Central memory CD8-positive, alpha-beta T cell (primary cell): Measurements from ENCODE around the gene NOP14.

Experiments used
- ATAC-seq: fragments of 150-1000 bp; cut with Tn5 transposase; replicated peaks from 2 replicates; pipeline ENCODE4 v1.10.0; 2022; ENCODE audit warnings: mild to moderate bottlenecking, moderate FRiP score, moderate number of reproducible peaks; ENCODE audit not compliant: poor library complexity, severe bottlenecking; ENCODE audit errors: extremely low read depth
- DNase-seq, 2 donors: peaks; one replicate each; pipeline ENCODE4 v3.0.0; 2021; ENCODE audit warnings: low spot score in 2 of 2
- H3K27ac Mint-ChIP-seq: one replicate; pipeline ENCODE4 v1.8.0; 2022; ENCODE audit warnings: low read depth, mild to moderate bottlenecking, moderate library complexity, mixed read lengths
- H3K27me3 Mint-ChIP-seq: one replicate; pipeline ENCODE4 v1.8.0; 2022; ENCODE audit warnings: mixed read lengths
- H3K36me3 Mint-ChIP-seq: one replicate; pipeline ENCODE4 v1.8.0; 2022; ENCODE audit warnings: mild to moderate bottlenecking, moderate library complexity, mixed read lengths; ENCODE audit not compliant: insufficient read depth
- H3K4me1 Mint-ChIP-seq: one replicate; pipeline ENCODE4 v1.8.0; 2022; ENCODE audit warnings: mixed read lengths
- H3K4me3 Mint-ChIP-seq: one replicate; pipeline ENCODE4 v1.8.0; 2022; ENCODE audit warnings: mild to moderate bottlenecking, moderate library complexity, mixed read lengths
- H3K9me3 Mint-ChIP-seq: one replicate; pipeline ENCODE4 v1.8.0; 2022; ENCODE audit warnings: mixed read lengths

NOP14 gene

DNA sequence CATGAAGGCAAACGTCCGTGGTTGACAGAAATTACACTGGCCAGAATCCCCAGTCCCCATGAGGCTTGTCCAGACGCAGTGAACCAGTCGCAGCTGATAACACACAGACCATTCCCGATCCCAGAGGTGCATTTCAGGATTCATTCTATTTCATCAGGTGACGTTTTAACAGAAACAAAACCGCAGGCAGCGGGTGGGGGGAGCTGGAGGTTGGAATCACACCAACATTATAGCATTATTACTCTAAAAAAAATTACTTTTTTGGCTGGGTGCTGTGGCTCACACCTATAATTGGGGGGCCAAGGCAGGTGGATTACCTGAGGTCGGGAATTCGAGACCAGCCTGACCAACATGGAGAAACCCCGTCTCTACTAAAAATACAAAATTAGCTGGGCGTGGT is 25.2 kb downstream of the NOP14 start:
- Mint-ChIP-seq H3K4me1 (peaks cover 52% of the 10 kb centered on the region), H3K4me3 (no peak overlapping the region), H3K27ac (no peak overlapping the region), H3K36me3 (peaks cover 55% of the 10 kb centered on the region), H3K27me3 (no peaks in the 10 kb centered on the region), H3K9me3 (no peaks in the 10 kb centered on the region)
- DNase-seq (no peak), ATAC-seq (no peak)

DNA sequence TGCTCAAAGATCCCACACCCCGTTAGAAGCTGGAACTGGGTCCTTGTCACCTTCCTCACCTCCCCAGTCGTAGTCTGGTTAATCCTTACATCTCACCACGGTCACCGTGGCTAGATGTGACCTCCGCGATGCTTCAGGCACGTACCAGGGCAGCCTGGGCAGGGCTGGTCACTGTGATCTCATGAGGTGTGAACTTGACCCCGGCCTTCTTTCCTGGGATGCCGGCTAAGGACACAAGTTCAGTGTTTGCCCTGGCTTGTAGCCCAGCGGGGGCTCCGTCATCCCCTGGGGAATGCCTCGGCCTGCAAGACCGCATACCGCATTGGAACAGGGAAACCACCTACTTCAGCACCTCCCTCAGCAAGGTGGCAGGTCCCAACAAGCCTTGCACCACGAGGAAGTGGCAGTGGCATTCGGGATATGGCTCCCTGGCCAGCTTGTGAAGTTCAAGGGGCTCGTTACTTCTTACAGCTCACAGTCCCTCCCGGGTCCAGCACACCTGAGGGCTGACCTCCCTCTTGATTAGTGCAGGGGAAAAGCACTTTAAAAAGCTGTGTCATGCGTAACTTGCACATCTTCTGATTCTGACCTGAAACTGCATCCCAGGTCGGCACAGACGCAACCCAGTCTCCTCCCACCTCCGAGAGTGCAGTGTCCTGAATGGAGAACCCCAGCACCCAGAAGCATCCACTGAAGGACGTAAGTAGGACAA is 25.9 kb downstream of the NOP14 start:
- peaks cover 52% of the 10 kb centered on the region for H3K36me3 Mint-ChIP-seq
- H3K27ac Mint-ChIP-seq, result peak overlapping the region; percentile 89
- H3K4me3 Mint-ChIP-seq, result peak overlapping the region; percentile 86
- H3K4me1 Mint-ChIP-seq, result peaks cover 50% of the 10 kb centered on the region
- DNase-seq (no peak), ATAC-seq (no peak)
- no peaks in the 10 kb centered on the region for H3K27me3 Mint-ChIP-seq
- H3K9me3 Mint-ChIP-seq, result no peaks in the 10 kb centered on the region

DNA sequence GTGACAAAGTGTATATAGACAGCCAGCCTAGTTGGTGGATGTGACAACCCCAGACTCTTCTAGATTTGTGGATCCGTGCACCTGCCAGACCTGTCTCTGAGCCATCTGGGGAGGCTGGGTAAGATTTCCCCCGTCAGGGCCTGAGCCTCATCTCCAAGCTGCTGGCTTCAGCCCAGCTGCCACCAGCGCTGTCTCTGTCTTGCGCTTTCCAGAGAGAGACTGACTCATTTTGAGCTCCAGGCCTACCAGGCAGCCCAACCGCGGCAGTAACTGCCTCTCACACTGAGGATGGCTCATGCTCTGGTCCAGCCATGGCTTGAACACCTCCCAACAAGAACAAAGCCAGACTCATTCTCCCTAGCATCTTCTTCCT is 26.4 kb downstream of the NOP14 start:
- Mint-ChIP-seq H3K4me3 (peak overlapping the region; percentile 86), H3K27me3 (no peaks in the 10 kb centered on the region), H3K9me3 (no peaks in the 10 kb centered on the region), H3K4me1 (peaks cover 52% of the 10 kb centered on the region), H3K27ac (peak overlapping the region; percentile 89), H3K36me3 (peaks cover 51% of the 10 kb centered on the region)
- ATAC-seq, result peak; percentile 12
- DNase-seq, result no peak

DNA sequence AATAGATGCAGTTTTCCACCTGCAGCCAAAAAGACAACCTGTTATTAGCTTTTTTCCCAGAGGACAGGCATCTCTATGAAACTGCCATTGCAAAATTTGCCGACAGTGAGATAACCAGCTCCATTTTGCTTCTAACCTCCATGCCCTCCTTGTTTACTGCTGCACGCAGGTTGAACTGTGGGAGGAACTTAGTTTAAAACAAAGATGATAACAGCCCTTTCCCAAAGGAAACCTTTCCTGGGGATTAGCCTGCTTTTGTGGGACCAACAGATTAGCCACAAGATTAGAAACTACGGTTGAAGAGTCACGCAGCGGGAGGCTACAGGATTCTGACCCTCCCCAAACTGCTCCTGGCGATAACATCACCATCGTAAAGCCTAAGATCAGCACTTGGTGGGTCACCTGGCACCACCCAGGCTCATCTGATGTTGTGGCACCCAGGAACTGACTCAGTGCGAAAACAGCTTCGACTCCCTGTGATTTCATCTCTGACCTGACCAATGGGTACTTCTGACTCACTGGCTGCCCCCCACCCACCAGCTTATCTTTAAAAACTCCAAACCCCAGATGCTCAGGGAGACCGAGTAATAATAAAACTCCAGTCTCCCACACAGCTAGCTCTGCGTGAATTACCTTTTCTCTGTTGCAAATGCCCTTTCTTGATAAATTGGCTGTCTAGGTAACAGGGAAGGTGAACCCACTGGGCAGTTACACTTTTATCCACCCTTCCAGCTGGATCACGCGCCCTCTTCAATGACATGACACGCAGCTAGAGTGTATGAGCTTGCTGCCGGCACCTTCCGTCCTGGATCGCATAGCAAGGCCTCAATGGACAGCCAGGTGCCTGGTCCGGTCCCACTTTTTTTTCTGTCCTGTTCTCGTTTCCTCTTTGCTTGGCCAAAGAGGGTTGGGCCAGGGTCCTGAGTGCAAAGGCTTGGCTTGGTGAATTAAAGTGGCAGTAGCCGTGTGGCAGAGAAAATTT is 27.2 kb downstream of the NOP14 start:
- no peaks in the 10 kb centered on the region for H3K9me3 Mint-ChIP-seq
- no peaks in the 10 kb centered on the region for H3K27me3 Mint-ChIP-seq
- peaks cover 48% of the 10 kb centered on the region for H3K36me3 Mint-ChIP-seq
- H3K27ac Mint-ChIP-seq, result peak overlapping the region; percentile 89
- peak in 1 of 2 donors; percentile 69 for DNase-seq
- peak overlapping the region; percentile 86 for H3K4me3 Mint-ChIP-seq
- H3K4me1 Mint-ChIP-seq, result peaks cover 56% of the 10 kb centered on the region
- peak; percentile 59 for ATAC-seq

DNA sequence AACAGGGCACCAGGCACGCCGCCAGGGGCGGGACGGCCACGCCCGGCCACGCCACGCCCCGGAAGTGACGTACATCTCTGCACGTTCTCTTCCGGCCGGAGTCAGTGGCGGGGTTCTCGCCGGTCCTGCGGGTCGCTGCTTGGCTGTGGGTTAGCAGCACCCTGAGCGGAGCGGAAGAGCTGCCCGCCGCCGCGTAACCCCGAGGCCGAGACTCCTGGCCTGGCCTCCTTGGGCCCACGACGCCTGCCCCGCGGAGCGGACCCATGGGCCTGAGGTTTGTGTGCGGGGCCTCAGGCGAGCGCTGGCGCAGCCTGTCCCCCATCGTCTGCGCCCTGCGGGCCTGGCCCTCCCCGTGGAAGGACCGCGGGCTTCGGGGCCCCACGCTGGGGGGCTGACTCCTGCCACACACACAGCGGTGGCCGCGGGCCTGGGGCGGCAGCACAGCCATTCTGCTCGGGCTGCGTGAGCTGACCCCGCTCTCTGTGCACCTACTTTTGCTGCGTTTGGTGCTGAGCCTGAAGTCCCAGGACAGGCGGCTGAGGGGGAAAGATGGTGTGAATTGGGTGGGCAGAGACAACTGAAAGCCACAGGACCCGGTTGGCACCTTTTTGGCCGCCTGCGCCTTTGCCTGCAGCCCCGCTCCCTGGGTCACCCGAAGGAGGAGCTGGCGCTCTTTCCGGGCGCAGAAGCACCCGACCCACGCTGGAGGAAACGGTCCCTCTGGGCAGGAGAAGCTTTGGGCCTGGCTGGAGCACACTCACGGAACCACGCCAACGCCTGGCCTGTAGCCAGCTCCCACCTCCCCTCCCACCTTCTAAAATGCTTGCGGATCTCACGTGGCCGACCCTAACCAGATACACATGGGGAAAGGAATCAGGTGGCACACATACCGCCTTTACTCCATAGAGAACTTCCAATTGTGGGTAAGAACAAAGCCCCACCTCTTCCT is 28.1 kb downstream of the NOP14 start:
- peaks cover 47% of the 10 kb centered on the region for H3K36me3 Mint-ChIP-seq
- peak overlapping the region; percentile 86 for H3K4me3 Mint-ChIP-seq
- no peaks in the 10 kb centered on the region for H3K27me3 Mint-ChIP-seq
- no peaks in the 10 kb centered on the region for H3K9me3 Mint-ChIP-seq
- H3K4me1 Mint-ChIP-seq, result peaks cover 51% of the 10 kb centered on the region
- H3K27ac Mint-ChIP-seq, result peak overlapping the region; percentile 89
- DNase-seq, result peak; percentile 92 to 97
- peak; percentile 51 for ATAC-seq

DNA sequence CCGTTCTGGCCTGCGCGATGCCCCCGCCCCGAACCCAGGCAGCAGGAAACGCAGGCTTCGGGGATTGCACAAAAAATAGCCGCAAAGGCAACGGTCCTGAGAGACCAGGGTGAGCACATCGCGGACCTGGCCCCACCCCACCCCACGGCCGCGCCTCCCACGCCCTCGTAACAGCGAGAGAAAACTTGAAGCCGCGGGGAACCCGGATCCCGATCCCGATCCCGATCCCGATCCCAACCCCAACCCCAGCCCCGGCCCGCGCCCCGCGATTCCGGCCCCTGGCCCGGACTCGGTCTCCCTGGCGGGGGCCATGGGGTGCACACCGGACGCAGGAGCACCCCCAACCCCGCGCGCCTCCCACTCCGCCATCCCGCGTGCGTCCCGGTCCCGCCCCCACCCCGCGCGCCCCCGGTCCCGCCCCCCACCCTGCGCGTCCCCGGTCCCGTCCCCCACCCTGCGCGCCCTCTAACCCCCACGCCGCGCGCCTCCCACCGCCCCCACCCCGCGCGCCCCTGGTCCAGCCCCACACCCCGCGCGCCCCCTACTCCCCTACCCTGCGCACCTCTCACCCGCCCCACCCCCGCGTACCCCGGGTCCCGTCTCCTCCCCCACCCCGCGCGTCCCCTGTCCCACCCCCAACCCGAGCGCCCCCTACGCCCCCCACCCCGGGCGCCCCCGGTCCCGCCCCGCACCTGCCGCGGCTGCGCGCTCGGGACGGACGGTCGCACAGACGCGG is 29.0 kb downstream of the NOP14 start:
- peaks cover 55% of the 10 kb centered on the region for H3K36me3 Mint-ChIP-seq
- H3K4me3 Mint-ChIP-seq, result peak overlapping the region; percentile 86
- H3K27ac Mint-ChIP-seq, result peak overlapping the region; percentile 89
- H3K9me3 Mint-ChIP-seq, result no peaks in the 10 kb centered on the region
- ATAC-seq (peak; percentile 4), DNase-seq (no peak)
- peaks cover 49% of the 10 kb centered on the region for H3K4me1 Mint-ChIP-seq
- no peaks in the 10 kb centered on the region for H3K27me3 Mint-ChIP-seq

DNA sequence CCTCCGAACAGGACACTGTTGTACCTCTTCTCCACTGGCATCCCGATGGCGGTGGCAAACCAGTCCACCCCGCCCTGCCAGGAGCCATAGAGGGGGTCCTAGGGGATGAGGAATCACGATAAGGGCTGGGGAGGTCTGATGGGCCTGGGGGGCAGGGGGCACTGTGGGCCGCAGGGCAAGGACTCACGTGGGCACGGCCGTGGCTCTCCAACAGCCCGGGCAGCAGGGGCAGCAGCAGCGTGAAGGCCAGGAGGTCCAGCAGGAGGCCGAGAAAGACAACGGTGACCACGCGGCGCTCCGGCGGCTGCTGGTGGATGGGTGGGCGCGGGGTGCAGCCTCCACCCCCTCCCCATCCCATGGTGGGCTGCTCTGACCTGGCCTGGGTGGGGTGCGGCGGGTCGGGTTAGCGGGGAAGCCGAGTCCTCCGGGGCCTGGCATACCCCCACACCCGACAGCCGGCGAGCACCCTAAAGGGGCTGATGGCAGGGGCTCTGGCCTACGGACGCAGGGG is 29.6 kb downstream of the NOP14 start:
- Mint-ChIP-seq H3K36me3 (peaks cover 54% of the 10 kb centered on the region), H3K27me3 (no peaks in the 10 kb centered on the region), H3K27ac (peak overlapping the region; percentile 93), H3K9me3 (no peaks in the 10 kb centered on the region), H3K4me1 (peaks cover 43% of the 10 kb centered on the region), H3K4me3 (peak overlapping the region; percentile 86)
- ATAC-seq (no peak), DNase-seq (no peak)

DNA sequence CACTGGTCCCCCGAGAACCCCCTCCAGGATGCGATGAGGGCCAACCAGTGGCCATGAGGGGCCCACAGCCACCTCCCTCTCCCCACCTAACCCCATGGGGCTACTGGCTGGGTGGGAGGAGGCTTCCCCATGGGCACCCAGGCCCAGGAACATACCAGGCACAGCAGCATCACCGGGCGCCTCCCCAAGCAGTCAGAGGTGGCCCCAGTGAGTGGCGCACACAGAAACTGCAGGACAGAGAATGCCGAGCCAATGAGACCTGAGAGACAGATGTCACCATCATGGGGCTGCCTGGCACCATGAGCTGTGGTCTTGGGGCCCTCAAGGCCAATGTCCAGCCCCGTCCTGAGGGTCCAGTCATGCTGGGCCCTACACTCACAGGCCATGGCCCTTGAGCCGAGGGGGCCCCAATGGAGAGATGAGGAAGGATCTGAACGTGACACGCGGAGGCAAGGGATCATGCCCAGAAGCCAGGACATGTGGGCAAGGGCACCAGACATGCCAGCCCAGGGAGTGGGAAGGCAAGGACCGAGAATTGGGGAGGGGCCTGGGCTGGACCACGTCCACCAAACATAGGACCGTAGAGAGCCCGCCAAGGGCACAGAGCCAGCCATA is 30.1 kb downstream of the NOP14 start:
- Mint-ChIP-seq H3K36me3 (peaks cover 53% of the 10 kb centered on the region), H3K4me3 (peak overlapping the region; percentile 86), H3K27ac (peak overlapping the region; percentile 93), H3K27me3 (no peaks in the 10 kb centered on the region), H3K9me3 (no peaks in the 10 kb centered on the region), H3K4me1 (peaks cover 43% of the 10 kb centered on the region)
- no peak for ATAC-seq
- no peak for DNase-seq

DNA sequence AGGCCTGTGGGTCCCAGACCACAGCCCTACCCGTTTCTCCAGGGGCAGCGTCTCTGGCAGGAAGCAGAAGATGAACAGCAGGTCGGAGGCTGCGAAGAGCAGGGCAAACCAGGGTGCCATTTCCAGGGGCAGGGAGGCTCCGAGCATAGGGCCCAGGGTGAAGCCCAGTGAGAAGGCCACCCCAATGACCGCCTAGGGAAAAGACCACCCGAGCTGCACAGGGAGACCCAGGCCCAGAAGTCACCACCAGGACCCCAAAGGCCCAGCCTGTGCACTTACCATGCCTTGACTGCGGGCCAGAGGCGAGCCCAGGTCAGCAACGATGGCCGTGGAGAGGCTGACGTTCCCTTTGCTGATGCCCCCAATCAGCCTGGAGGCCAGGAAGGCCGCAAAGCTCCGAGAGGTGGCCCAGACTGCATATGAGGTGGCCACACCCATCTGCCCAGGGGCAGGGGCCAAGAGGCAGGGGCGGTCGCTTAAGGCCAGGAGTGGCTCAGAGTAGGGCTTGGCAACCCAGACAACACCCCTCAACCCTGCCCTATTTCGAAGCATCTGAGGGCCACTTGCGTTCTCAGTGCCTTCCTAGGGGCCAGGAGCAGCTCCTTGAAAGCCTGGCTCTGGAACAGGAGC is 30.8 kb downstream of the NOP14 start:
- H3K4me3 Mint-ChIP-seq, result peak overlapping the region; percentile 86
- no peak for ATAC-seq
- no peaks in the 10 kb centered on the region for H3K27me3 Mint-ChIP-seq

DNA sequence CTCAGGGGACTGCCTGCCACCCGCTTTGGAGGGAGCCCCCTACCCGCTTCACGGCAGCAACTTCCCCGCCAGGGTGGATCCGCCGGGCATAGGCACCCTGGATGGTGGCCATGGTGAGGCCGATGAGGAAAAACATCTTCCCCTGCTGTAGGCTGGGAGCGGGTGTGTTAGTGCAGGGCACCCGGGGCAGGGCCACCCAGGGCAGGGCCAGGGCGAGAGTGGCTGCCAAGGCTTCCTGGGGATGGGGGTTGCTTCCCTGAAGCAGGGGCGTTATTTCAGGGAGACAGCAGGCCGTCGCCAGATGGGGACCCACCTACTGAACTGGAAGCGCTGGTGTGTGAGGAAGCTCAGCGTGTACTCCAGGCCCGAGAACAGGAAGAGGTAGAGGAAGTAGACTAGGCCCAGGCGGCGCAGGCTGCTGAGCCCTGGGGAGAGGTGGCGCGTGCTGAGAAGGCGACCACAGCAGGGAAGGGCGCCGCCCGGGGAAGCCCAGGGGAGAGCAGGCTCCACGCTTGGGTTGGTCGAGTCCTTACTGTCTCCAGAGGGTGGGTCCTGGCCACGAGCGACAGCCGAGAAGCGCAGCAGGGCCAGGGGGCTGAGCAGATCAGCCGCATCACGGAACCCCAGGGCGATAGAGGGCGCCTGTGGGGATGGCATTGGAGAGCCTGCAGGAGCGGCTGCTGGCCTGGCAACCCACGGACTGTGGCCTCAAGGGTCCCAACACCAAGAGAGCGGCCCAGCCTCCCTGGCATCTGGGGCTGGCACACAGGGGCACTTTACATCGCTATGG is 31.5 kb downstream of the NOP14 start:
- DNase-seq (peak in 1 of 2 donors; percentile 54), ATAC-seq (no peak)
- H3K4me3 Mint-ChIP-seq, result peak overlapping the region; percentile 86
- H3K4me1 Mint-ChIP-seq, result peaks cover 34% of the 10 kb centered on the region
- H3K9me3 Mint-ChIP-seq, result no peaks in the 10 kb centered on the region
- H3K27me3 Mint-ChIP-seq, result no peaks in the 10 kb centered on the region
- peaks cover 50% of the 10 kb centered on the region for H3K36me3 Mint-ChIP-seq
- peak overlapping the region; percentile 93 for H3K27ac Mint-ChIP-seq

More for the DNA sequence above, 30.8 kb downstream of the NOP14 start:
- peaks cover 51% of the 10 kb centered on the region for H3K36me3 Mint-ChIP-seq
- peaks cover 41% of the 10 kb centered on the region for H3K4me1 Mint-ChIP-seq
- no peaks in the 10 kb centered on the region for H3K9me3 Mint-ChIP-seq
- peak overlapping the region; percentile 93 for H3K27ac Mint-ChIP-seq
- DNase-seq, result no peak
